WI38 (cell line): ENCODE results near the gene NLRP12.

Experiments used
- H3K4me3 ChIP-seq: 2 replicates; pipeline ENCODE4 v1.5.1; 2011; ENCODE audit warnings: low read depth, mild to moderate bottlenecking, control low read depth, low read length
- TF ChIP-seq, protein P1 (sequence below): IDR thresholded peaks from 2 replicates; pipeline ENCODE4 v1.5.1; 2012; ENCODE audit warnings: low read depth, mild to moderate bottlenecking, control low read depth, low read length

Gene NLRP12

DNA sequence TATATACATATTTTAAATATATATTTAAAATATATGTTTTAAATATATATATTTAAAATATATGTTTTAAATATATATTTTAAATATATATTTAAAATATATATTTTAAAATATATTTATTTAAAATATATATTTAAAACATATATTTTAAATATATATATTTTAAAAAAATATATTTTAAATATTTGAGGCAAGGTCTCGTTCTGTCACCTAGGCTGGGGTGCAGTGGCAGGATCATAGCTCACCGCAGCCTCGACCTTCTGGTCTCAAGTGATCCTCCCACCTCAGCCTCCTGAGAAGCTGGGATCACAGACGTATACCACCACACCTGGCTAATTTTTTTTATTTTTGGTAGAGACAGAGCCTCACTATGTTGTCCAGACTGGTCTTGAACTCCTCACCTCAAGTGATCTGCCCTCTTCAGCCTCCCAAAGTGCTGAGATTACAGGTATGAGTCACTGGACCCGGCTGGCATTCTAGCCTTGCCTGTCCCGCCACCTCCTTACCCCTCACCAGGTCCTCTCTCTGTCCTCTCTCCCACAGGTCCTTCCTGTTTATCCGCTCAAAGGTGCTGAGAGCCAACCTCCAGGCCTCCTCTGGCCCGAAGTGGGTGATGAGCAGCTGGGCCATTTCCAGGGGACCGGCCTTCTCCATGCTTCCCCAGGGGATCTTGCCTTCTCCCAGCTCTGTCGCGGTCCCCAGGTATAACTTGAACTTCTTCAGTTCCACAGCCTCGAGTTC, 564 bp downstream of the NLRP12 start:
- TF ChIP-seq, protein P1, sequence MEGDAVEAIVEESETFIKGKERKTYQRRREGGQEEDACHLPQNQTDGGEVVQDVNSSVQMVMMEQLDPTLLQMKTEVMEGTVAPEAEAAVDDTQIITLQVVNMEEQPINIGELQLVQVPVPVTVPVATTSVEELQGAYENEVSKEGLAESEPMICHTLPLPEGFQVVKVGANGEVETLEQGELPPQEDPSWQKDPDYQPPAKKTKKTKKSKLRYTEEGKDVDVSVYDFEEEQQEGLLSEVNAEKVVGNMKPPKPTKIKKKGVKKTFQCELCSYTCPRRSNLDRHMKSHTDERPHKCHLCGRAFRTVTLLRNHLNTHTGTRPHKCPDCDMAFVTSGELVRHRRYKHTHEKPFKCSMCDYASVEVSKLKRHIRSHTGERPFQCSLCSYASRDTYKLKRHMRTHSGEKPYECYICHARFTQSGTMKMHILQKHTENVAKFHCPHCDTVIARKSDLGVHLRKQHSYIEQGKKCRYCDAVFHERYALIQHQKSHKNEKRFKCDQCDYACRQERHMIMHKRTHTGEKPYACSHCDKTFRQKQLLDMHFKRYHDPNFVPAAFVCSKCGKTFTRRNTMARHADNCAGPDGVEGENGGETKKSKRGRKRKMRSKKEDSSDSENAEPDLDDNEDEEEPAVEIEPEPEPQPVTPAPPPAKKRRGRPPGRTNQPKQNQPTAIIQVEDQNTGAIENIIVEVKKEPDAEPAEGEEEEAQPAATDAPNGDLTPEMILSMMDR: no peak
- no peak overlapping the region for H3K4me3 ChIP-seq

DNA sequence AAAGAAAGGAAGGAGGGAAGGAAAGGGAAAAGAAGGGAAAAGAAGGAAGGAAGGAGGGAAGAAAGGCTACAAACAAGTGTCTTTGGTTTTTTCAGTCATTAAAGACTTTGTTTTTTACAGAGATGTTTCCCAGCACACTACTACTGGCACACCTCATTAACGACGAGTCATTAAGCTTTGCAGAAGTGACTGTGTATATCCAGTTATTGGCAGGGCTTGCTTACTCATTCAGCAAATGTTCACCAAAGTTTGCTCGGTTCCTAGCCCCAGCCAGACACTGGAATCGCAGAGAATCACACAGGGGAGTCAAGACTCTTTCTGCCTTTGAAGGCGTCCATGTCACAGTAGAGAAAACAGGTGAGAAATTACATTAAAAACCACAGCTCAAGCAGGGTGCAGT, 4.3 kb downstream of the NLRP12 start:
- TF ChIP-seq, protein P1: no peak
- H3K4me3 ChIP-seq: no peak overlapping the region

DNA sequence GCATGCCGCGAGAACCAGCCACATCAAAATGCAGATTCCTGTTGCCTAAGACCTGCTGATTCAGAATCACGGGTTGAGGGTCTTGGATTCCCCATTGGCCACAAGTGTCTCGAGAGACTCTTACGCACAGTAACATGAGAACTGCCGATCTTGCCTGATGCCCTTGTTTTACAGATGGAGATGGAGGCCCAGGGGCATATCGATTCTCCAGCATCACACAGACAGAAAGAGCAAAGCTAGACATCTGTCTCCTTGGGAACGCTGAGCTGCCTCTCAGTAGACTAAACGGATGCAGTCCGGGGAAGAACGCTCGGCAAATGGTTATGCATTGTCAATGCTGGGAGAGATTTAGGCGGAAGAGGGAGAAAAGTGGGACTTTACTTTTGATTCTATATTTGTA, 5.4 kb downstream of the NLRP12 start:
- TF ChIP-seq, protein P1: no peak
- H3K4me3 ChIP-seq: no peak overlapping the region

DNA sequence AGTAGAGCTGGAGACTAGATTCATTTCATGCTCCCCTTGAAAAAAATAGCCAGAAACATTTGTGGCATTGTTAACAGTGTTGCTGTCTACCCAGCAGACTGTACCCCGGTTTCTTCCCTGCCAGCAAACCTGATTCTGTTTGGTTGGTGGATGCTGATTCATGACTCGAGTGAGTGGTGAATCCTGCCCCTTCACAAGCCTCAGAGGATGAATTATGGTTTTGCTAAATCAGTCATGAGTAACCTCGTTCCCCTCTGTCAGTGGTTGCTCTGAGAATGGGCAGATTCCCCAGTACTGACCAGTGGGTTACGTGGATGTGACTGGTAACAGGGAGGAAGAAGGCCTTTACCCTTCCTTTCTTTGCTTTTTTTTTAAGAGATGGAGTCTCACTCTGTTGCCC, 10.1 kb downstream of the NLRP12 start:
- TF ChIP-seq, protein P1: no peak

DNA sequence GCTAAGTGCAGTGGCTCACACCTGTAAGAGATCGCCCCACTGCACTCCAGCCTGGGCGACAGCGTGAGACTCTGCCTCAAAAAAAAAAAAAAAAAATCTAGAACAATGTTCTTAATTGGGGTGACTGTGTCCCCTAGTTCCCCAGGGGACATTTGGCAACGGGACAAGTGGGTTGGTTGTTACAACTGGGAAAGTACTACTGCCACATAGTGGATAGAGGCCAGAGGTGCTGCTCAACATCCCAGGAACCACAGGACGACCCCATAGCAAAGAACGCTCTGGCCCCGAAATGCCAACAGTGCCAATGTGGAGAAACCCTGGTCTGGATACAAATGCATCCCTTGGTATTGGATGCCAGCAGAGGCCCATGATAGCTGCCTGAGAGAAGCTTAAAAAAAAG, 11.8 kb downstream of the NLRP12 start:
- TF ChIP-seq, protein P1: no peak
- no peak overlapping the region for H3K4me3 ChIP-seq

More for the DNA sequence above, 10.1 kb downstream of the NLRP12 start:
- H3K4me3 ChIP-seq: no peak overlapping the region

DNA sequence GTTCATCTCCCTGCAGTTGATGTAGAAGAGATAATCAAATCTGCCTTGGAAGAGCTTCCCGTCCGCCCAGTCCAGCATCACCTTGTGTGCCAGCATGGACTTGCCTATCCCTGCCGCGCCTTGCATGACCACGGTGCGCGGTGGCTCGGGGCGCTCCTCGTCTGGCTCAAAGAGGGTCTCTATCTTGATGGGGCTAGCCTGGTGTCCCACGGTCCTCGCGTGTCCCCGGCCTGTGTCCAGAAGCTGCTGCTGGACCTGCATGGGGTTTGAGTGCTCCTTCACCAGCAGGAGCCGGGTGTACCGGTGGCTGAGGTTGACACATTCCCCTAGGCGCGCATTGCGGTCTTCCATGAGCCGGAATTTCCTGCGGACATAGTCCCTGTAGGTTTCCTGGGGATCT, 13.2 kb downstream of the NLRP12 start:
- TF ChIP-seq, protein P1: no peak
- no peak overlapping the region for H3K4me3 ChIP-seq

DNA sequence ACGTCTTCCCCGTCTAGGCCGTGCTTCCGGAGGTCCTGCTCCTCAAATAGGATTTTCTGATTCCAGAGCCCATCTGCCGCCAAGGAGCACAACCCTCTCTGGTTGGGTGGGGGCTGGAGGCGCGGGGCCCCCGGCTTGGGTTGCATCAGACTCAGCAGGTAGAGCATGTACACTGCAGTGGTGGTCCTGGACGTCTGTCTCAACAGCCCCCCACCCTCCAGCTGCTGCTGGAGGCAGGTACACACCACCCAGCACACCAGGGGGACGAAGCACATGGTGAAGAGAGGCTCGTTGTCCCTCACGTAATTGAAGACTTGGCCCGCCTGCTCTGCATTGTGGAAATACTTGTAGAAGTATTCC, 13.9 kb downstream of the NLRP12 start:
- H3K4me3 ChIP-seq: no peak overlapping the region
- TF ChIP-seq, protein P1: no peak
